Right ventricle myocardium superior (tissue), 1 donor: ENCODE data around the gene TH. TPM values are rescaled to one million over a fixed set of nuclear protein-coding genes. Genes with fewer than 3 reads are reported as not detected.

Source experiments
- ATAC-seq: fragments of 200-7000 bp; cut with Tn5 transposase; one replicate; pipeline ENCODE4 v1.9.1; 2020; ENCODE audit warnings: mild to moderate bottlenecking; ENCODE audit not compliant: poor library complexity
- DNase-seq: peaks from one replicate; pipeline ENCODE4 v3.0.0-alpha.2; 2020
- intact Hi-C: fragments of 100-400 bp; cut with DNase I; formaldehyde crosslinking; loops from one replicate; pipeline ENCODE4 v1.11.2; 2022
- long read RNA-seq: library from polyadenylated mRNA; unstranded; transcript quantifications from one replicate; pipeline ENCODE4 v2.0.0, GENCODE V29; 2021
- total RNA-seq: library from RNA; stranded (reverse); fragmentation: NEBNext Ultra II Directional; extraction: Animal tissue kit (Norgen Biotek cat#: 25700); gene quantifications from one replicate; pipeline ENCODE4 v1.2.1, GENCODE V29; 2021
- donor health status: DM: no; HTN: yes; CAD: no; lungs with severe emphysema.

TH gene
- not detected for total RNA-seq
- long read RNA-seq = 0 reads

GRCh38 chr11:2171591-2172003, at the start of gene TH:
TH (minus strand) TSS chr11:2171815; CDS start chr11:2171786, 29 bp downstream.
- intact Hi-C loops = no loop called here
- ATAC-seq (no peak), DNase-seq (no peak)

GRCh38 chr11:2221024-2221423, 49.4 kb upstream of the TH start:
- ATAC-seq (no peak), DNase-seq (no peak)
- intact Hi-C loops = no loop called here

GRCh38 chr11:2220173-2220771, 48.7 kb upstream of the TH start:
- intact Hi-C loops = no loop called here
- no peak for ATAC-seq
- DNase-seq = no peak

- no peak for DNase-seq
- no peak for ATAC-seq
- intact Hi-C loops = no loop called here
Observed at GRCh38 chr11:2219318-2220017, 47.9 kb upstream of the TH start.

- ATAC-seq (no peak), DNase-seq (no peak)
- intact Hi-C loops = no loop called here
Observed at GRCh38 chr11:2218031-2218633, 46.5 kb upstream of the TH start.

- intact Hi-C loops = no loop called here
- ATAC-seq = no peak
- peak; percentile 42 for DNase-seq
Observed at GRCh38 chr11:2217211-2218030, 45.8 kb upstream of the TH start.

GRCh38 chr11:2216400-2217064, 44.9 kb upstream of the TH start:
- no peak for ATAC-seq
- intact Hi-C loops = no loop called here

GRCh38 chr11:2215561-2216399, 44.2 kb upstream of the TH start:
- no peak for ATAC-seq
- no peak for DNase-seq
- intact Hi-C loops = no loop called here

More at GRCh38 chr11:2216400-2217064, 44.9 kb upstream of the TH start:
- no peak for DNase-seq

GRCh38 chr11:2215230-2215560, 43.6 kb upstream of the TH start:
- DNase-seq (no peak), ATAC-seq (no peak)
- intact Hi-C loops = no loop called here

GRCh38 chr11:2214527-2215229, 43.1 kb upstream of the TH start:
- ATAC-seq (no peak), DNase-seq (no peak)
- intact Hi-C loops = no loop called here

- DNase-seq = no peak
- intact Hi-C loops = no loop called here
- ATAC-seq = no peak
Observed at GRCh38 chr11:2213890-2214526, 42.4 kb upstream of the TH start.

- no peak for DNase-seq
- ATAC-seq = no peak
- intact Hi-C loops = no loop called here
Observed at GRCh38 chr11:2213384-2213842, 41.8 kb upstream of the TH start.

GRCh38 chr11:2212411-2213251, 41.0 kb upstream of the TH start:
- ATAC-seq (no peak), DNase-seq (peak; percentile 26)
- intact Hi-C loops = no loop called here

- ATAC-seq (no peak), DNase-seq (peak; percentile 24)
- intact Hi-C loops = no loop called here
Observed at GRCh38 chr11:2211113-2211971, 39.7 kb upstream of the TH start.

GRCh38 chr11:2210366-2211112, 38.9 kb upstream of the TH start:
- ATAC-seq (no peak), DNase-seq (peak; percentile 27)
- intact Hi-C loops = no loop called here
